Fibroblast of skin of back (primary cell): ENCODE results near the gene MED25.
"Not testable (repeated sequence)": the region's sequence is repeated elsewhere in the genome, so short reads cannot be mapped to it uniquely, and the experiment has no call there.

Source experiments
- DNase-seq: peaks from one replicate; pipeline ENCODE4 v3.0.0-alpha.2; 2013

Gene MED25

DNA sequence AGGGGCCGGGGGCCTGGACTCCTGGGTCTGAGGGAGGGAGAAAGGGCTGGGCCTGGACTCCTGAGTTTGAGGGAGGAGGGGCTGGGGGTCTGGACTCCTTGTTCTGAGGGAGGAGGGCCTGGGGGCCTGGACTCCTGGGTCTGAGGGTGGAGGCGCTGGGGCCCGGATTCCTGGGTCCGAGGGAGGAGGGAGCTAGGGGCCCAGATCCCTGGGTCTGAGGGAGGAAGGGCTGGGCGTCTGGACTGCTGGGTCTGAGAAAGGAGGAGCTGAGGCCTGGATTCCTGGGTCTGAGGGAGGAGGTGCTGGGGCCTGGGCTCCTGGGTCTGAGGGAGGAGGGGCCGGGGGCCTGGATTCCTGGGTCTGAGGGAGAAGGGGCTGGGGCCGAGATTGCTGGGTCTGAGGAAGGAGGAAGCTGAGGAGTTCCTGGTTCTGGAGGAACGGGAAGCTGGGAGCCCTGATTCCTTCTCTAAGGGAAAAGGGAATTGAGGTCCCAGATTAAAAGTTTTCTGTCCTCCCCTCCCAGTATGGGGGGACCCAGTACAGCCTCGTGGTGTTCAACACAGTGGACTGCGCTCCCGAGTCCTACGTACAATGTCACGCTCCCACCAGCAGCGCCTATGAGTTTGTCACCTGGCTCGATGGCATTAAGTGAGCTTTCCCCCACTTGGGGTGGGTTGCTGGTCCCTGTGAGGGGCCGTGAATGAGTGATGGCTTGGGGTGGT lies 721 bp downstream of the MED25 start:
- DNase-seq, result no peak

DNA sequence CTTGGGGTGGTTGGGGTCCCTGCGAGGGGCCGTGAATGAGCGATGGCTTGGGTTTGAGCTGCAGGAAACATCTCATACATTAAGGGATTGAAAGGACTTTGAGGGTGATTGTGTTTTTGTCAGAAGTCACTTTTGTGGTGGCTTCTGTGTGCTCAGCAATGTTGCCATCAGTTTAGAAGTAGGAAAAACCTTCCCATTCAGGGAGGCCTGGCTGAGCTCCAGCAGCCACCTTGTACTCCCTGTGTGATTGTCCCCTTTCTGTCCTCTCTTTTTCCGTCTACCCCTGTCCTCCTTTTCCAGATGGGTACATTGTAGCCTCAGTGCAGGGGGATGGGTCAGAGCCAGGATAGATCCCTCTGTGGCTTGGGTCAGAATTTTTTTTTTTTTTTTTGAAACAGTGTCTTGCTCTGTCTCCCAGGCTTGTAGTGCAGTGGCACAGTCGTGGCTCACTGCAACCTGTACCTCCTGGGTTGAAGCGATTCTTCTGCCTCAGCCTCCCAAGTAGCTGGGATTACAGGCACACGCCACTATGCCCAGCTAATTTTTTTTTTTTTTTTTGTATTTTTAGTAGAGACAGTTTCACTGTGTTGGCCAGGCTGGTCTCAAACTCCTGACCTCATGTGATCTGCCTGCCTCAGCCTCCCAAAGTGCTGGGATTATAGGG lies 1.5 kb downstream of the MED25 start:
- DNase-seq, result not testable (repeated sequence)

DNA sequence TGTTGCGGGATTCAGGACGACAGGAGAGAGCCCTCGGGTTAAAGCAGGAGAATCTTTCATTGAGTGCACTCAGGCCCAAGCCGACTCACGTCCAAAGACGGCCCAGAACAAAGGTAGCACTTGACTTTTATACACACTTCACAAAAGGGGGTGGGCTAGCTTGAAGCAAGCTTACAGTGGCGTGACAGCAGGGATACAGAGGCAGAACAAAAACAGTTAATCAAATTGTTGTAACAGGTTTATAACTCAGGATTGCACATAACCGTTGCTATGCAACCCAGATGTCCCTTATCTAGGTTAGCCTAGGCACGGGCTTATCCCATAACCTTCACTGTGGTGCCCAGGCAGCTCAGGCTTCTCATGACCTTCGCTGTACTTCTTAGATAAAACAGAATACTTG lies 2.0 kb downstream of the MED25 start:
- DNase-seq, result no peak

DNA sequence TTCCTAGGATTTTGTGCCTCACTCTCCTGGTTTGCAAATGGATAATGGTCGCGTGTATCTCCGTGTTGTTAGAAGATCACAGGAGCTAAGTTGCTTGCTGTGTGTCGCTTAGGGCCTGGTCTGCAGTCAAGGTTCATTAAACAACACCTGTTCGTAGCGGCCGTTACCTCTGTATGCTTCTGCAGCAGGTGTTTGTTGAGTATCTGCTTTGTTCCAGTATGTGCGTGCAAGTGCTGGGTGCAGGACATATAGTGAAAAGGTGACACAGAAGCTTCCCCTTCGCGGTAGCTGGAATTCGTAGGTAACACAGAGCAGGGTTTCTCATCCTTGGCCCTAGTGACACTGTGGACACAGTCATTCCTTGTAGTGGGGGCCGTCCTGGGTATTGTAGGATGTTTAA lies 5.4 kb downstream of the MED25 start:
- no peak for DNase-seq

DNA sequence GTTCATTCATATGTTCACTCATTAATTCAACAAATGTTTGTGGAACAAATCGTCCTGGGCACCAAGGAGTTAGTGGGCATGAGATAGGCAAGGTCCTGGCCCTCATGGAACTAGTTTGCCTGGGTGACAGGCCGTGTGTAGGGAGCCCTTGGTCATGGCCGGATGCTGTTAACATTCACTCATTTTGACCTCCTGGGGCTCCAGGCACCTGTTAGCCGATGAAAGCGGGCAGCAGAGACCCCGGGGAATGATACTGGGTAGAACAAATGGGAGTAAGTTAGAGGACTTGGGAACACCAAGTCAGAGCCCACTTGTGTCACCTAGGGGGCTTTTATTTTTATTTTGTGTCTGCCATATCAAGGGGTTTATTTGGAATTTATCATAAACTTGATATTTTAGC lies 6.6 kb downstream of the MED25 start:
- DNase-seq, result no peak

DNA sequence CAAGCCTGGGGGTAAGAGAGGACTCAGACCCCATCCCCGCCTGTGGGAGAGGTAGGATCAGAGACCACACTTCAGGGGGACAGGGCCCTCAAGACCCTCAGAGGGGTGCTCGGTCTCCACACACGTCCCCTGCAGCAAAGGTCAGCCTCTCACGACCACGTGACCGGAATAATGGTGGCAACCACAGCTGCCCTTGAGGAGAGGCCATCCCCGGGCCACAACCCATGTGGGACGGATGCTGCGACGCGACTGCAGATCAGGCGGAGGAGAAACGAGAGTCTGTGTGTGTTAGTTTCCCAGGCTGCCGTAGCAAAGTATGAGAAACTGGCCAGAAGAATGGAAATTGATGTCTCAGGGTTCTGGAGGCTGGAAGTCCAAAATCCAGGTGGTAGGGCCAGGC lies 8.9 kb downstream of the MED25 start:
- DNase-seq, result no peak

DNA sequence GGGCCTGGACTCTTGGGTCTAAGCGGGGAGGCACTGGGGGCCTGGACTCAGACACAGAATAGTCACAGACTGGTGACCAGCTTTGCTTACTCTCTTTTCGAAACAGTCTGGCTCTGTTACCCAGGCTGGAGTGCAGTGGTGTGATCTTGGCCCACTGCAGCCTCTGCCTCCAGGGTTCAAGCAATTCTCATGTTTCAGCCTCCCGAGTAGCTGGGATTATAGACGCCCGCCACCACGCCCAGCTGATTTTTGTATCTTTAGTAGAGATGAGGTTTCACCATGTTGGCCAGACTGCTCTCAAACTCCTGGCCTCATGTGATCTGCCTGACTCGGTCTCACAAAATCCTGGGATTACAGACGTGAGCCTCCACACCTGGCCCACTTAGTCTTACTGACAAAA lies 11.1 kb downstream of the MED25 start:
- no peak for DNase-seq

DNA sequence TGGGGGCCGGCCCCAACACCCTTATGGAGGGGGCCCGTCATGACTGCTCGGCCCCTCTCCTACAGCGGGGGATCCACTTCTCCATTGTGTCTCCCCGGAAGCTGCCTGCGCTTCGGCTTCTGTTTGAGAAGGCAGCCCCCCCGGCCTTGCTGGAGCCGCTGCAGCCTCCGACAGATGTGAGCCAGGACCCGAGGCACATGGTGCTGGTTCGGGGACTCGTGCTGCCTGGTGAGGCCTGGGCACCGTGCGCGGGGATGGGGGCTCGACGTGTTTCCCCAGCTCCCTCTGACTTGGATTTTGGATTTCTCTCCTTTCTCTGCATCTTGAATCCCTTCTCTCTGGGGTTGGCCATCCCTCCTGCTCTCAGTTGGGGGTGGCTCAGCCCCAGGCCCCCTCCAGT lies 11.6 kb downstream of the MED25 start:
- DNase-seq, result no peak

DNA sequence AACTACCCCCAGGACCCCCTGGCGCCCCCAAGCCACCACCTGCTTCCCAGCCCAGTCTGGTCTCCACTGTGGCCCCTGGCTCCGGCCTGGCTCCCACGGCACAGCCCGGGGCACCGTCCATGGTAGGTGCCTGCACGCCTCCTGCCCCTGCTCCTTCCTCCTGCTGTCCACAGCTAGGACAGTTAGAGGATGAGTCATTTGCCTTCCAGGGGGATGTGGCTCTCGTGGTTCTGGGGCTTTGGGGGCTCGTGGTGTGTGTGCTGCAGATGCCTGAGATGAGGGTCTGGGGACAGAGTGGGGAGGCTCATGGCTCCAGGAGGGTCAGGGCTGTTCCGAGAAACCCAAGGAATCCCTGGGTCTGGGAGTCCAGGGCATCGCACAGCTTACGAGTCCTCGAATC lies 12.7 kb downstream of the MED25 start:
- DNase-seq, result no peak

DNA sequence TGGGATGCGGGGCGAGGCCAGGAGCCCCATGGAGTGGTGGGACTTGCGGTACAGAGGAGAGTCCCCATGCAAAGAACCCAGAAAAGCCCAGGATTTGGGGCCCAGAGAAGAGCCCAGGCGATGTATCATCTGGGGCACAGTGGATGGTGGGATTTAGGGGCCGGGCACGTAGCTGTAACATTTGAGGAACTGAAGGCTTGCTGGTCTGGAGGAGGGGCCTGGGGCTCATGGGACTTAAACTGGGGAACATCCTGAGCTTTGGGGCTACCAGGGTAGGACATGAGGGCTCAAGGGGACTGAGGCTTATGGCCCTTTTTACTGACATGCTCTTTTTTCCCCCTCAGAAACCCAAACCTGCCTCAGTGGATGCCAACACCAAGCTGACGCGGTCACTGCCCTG lies 13.5 kb downstream of the MED25 start:
- no peak for DNase-seq

DNA sequence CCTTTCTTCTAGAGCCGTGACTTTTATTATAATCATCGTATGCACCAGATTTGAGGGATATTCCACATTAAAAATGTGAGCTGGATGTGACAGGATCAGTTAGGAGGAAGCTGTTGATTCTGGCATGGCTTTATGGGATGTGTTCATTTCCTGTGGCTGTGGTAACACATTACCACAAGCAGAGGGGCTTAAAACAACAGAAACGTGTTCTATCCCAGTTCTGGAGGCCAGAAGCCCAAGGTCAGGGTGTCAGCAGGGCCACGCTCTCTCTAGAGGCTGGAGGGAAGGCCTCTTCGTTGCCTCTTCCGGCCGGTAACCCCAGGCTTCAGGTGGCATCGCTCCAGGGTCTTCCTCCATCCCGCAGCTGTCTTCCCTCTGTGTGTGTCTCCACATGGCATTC lies 14.5 kb downstream of the MED25 start:
- DNase-seq, result peak; percentile 37

DNA sequence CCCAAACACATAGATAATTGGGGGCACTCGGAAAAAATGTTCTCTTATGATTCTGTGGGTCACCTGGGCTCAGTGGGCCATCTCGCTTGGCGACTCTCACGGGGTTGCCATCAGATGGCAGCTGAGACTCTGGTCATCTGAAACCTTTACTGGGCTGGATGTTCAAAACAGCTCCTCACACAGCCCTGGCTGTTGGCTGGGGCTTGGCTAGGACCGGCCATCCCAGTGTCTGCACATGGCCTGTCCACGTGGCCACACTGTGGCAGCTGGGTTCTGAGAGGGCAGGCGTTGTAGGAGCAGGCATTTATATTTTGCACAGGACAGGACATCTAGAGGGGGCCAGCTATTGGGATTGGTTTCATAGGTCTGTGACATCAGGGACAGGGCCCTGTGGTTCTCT lies 15.5 kb downstream of the MED25 start:
- no peak for DNase-seq

DNA sequence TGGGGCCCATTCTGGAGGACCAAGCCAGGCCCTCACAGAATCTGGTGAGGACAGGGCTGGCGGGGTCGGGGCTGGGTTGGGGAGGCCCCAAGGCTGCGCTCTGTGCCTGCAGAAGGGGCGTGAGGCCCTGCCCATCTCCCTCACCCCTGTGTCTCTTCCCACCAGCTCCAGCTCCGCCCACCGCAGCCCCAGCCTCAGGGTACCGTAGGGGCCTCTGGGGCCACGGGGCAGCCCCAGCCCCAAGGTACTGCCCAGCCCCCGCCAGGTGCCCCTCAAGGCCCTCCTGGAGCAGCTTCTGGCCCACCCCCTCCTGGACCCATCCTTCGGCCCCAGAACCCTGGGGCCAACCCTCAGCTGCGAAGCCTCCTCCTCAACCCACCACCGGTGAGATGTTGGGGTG lies 17.5 kb downstream of the MED25 start:
- DNase-seq, result no peak

DNA sequence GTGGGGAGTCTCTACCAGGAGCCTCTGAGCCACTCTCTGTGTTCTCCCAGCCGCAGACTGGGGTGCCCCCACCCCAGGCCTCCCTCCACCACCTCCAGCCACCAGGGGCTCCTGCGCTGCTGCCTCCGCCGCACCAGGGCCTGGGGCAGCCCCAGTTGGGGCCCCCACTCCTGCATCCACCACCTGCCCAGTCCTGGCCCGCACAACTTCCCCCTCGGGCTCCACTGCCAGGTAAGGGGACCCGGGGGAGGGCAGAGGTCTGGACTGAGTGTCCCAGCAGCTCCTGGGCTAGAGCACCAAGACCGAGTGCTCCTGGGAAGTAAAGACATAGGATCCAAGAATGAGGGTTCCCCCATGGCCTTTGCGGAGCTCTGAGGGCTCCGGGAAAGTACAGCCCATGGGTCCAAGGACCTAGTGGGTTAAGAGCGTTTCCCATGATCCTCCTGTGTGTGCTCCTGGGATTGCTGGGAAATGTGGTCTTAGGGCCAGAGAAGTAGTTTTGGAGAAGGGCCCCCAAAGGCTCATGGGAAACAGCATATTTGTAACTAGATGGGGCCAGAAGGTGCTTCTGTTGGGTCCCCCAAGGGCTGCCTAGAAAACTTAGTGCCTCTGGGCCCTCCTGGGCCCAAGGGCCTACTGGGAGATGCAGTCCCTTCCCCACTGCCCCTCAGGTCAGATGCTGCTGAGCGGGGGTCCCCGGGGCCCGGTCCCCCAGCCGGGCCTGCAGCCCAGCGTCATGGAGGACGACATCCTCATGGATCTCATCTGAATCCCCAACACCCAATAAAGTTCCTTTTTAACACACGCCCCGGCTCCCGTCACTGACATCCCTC lies 18.3 kb downstream of the MED25 start:
- no peak for DNase-seq

DNA sequence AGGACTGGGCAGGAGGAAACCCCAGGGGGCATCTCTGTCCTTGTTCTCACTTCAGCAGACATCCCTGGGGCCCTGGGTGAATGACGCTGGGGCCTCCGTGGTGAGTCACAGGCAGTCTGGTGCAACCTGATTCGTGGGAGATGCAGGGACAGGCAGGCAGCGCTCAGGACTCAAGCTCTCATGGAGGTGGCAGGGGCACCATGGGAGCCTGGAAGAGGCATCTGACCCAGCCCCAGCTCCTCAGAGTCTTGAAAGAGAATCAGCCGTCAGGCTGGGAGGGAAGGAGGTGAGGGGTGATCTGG lies 18.9 kb downstream of the MED25 start:
- peak; percentile 40 for DNase-seq

DNA sequence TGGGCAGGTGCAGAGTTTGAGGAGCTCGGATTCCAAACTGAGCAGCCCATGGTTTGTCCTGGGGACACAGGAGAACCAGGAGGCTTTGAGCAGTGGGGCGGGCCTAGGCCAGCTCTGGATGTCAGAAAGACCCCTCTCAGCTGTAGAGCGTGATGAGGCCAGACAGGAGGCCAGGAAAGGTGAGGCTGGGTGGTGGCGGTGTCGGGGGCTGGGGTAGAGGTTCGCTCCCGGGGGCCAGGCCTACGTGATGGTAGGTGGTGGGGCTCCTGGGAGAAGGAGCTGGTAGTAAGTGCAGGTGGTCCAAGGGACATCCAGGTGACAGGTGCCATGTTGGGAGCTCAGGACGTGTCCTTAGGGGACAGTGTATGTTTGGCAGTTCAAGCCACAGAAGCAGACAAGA lies 19.3 kb downstream of the MED25 start:
- DNase-seq, result no peak

DNA sequence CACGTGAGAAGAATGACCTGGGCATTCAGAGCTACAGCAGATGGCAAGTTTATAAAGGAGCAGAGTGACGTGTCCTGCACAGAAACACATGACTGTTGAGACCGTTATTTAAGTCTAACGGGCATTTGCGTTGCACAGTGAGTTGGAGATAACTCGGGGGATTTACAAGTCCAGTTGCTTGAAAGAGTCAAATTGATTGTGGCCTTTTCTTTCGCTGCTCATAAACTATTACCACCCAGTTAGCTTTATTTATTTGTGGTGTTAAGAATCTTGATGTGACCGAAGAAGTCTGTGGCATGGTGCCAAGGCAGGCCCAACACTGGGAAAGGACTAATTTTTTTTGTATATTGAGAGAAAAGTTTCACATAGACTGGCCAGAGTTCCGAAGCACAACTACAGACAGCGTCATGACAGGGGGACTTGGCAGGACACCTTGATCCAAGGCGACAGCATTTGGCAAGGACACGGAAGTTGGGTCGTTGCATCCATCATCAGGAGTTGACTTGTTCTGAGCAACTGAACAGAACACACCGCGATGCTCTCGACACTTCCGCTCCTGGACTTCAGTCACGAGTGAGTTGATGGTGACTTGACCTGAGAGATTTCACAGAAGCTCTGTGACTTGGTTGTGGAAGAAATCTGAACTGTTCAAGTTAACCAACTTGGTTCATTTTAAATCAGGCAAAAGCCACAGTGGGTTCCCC lies 20.9 kb downstream of the MED25 start:
- DNase-seq, result no peak

DNA sequence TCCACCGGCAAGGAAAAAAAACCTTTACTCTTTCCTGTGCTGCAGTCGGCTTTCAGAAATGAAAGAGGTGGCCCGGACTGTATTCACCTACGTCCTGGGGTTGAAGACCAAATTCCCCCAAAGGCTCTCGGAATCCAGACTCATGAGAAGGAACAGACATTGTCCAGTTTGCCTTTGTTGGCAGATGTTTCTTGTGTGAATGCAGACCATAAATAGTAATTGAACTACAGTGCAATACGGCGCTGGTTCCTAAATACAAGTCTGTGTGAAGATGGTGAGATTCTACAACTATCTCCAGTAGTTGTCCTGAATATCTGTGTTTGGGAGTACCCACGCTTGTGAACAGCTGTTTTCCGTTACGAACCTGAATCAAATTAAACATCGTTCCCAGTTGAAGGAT lies 21.6 kb downstream of the MED25 start:
- no peak for DNase-seq

DNA sequence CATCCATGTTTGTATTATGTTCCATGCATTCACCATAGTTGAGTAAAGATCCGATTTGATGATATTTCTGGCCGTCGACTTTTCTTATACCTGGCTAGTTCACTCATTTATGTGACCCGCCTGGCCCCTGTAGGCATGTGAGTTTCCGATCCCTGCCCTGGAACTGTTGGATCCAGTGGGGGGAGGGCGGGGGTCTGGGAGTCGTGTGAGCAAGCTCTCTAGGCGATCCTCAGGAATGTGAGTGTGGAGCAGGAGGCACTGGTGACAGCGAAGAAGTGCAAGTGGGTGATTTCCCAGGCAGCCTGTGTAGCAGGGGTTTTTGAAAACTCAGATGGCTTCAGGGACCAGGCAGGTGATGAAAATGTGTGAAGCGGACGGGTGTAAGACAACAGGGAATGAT lies 22.2 kb downstream of the MED25 start:
- DNase-seq, result no peak

DNA sequence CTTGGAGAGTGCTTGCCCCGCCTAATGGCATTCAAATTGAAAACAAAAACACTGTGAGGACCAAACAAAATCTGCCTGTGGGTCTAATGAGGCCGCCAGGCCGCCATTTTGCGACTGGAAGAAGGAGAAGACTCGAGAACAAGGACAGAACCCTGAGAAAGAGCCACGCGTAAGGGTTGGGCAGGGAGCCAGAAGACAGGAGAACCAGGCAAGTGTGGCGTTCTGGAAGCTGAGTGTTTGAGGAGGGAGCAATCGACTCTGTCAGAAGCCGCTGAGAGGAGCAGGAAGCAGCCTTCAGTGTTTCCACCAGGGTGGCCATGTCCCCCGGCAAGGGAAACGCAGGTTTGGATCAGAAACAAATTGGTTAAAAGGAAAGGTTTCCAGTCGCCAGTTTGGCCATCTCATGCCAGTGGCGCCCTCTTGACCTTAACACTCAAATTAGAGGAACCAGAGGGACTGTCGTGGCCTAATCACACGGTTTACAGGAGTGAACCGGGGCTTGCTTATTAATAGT lies 22.7 kb downstream of the MED25 start:
- no peak for DNase-seq

DNA sequence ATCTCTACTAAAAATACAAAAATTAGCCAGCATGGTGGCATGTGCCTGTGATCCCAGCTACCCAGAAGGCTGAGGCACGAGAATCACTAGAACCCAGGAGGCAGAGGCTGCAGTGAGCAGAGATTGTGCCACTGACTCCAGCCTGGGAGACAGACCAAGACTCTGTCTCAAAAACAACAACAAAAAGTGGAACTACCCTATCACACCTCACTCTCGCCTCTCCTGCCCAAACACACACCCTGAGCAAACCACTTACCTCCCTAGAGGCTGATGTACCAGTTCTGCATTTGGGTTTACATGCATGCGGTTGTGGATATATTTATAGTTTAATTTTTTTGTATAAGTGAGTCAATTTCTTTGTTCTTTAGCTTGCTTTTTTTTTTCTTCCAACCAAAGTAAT lies 25.2 kb downstream of the MED25 start:
- no peak for DNase-seq

DNA sequence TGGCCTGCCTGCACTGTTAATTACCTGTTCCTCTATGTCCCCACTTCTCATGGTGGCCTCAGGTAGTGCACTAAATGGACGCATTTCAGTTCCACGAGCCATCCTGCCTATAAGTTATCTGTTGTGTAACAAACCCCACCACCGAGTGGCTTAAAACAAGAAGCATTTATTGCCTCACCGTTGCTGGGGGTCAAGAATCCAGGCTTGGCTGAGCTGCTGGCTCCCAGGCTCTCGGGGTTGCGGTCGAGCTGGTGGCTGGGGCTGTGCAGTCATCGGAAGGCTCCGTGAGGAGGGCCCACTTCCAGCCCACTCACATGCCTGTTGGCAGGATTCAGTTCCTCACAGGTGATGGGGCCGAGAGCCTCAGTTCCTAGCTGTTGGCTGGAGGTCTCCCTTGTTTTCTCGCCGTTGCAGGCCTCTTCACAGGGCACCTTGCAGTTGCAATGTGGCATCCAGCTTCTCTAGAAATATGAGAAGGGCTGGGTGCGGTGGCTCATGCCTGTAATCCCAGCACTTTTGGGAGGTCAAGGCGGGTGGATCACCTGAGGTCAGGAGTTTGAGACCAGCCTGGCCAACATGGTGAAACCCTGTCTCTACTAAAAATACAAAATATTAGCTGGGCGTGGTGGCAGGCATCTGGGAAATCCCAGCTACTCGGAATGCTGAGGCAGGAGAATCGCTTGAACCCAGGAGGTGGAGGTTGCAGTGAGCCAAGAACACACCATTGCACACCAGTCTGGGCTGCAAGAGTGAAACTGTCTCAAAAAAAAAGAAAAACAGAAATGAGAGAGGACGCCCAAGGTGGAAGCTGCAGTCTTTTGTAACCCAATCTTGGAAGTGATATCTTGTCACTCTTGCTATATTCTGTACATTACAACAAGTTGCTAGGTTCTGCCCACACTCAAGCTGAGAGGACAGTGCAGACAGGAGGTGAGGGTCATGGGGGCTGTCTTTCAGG lies 26.3 kb downstream of the MED25 start:
- no peak for DNase-seq
